IPS-15b (cell line): ENCODE data around the gene RNLS.

Experiments used
- H3K27me3 ChIP-seq: one replicate; pipeline ENCODE4 v1.6.1; 2013; ENCODE audit warnings: low read length; ENCODE audit not compliant: control insufficient read depth, insufficient read depth
- H3K36me3 ChIP-seq: one replicate; pipeline ENCODE4 v1.6.1; 2013; ENCODE audit warnings: low read length; ENCODE audit not compliant: control insufficient read depth, insufficient read depth
- H3K4me1 ChIP-seq: one replicate; pipeline ENCODE4 v1.6.1; 2013; ENCODE audit warnings: mild to moderate bottlenecking, low read length; ENCODE audit not compliant: control insufficient read depth, insufficient read depth
- H3K4me3 ChIP-seq: one replicate; pipeline ENCODE4 v1.5.1; 2013; ENCODE audit warnings: low read depth, low read length
- H3K9ac ChIP-seq: one replicate; pipeline ENCODE4 v1.6.1; 2013; ENCODE audit warnings: low read depth, mild to moderate bottlenecking, low read length
- H3K9me3 ChIP-seq: one replicate; pipeline ENCODE4 v1.6.1; 2013; ENCODE audit warnings: mild to moderate bottlenecking, low read length; ENCODE audit not compliant: control insufficient read depth, insufficient read depth

RNLS gene

GRCh38 chr10:88512599-88512998 lies 70.5 kb downstream of the RNLS start:
- Histone ChIP-seq H3K9me3 (no peaks in the 10 kb centered on the region), H3K36me3 (no peaks in the 10 kb centered on the region), H3K27me3 (no peaks in the 10 kb centered on the region)

DNA sequence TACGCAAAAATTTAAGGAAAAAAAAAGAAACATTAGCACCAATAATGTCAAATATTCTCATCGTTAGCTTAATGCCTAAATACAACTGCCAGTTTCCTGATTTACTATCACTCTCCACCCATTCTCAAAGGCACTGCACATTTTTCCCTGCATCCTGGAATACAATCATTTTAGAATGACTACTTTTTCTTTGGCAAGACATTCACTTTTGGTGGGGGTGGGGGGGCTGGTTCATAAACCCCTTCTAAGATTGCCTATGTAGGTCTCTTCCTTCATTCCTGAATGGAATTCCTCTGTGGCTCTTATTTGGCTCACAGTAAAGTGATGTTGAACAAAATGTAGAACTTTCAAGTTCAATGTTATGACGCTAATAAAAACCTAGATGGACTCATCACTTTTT lies 74.3 kb downstream of the RNLS start:
- H3K36me3 ChIP-seq = no peaks in the 10 kb centered on the region
- H3K27me3 ChIP-seq = no peaks in the 10 kb centered on the region
- no peak overlapping the region for H3K9ac ChIP-seq
- no peak overlapping the region for H3K4me3 ChIP-seq
- H3K4me1 ChIP-seq = peaks cover 3% of the 10 kb centered on the region
- no peaks in the 10 kb centered on the region for H3K9me3 ChIP-seq

More at GRCh38 chr10:88512599-88512998, 70.5 kb downstream of the RNLS start:
- no peak overlapping the region for H3K4me3 ChIP-seq
- H3K9ac ChIP-seq = no peak overlapping the region
- no peaks in the 10 kb centered on the region for H3K4me1 ChIP-seq

GRCh38 chr10:88507826-88508453 lies 75.2 kb downstream of the RNLS start:
- Histone ChIP-seq H3K9me3 (no peaks in the 10 kb centered on the region), H3K4me1 (peaks cover 3% of the 10 kb centered on the region), H3K4me3 (no peak overlapping the region), H3K9ac (no peak overlapping the region), H3K36me3 (no peaks in the 10 kb centered on the region), H3K27me3 (no peaks in the 10 kb centered on the region)

- Histone ChIP-seq H3K4me1 (peaks cover 3% of the 10 kb centered on the region), H3K27me3 (no peaks in the 10 kb centered on the region), H3K9me3 (no peaks in the 10 kb centered on the region), H3K4me3 (no peak overlapping the region), H3K36me3 (no peaks in the 10 kb centered on the region), H3K9ac (no peak overlapping the region)
These were observed 75.7 kb downstream of the RNLS start for GRCh38 chr10:88507404-88507803.

DNA sequence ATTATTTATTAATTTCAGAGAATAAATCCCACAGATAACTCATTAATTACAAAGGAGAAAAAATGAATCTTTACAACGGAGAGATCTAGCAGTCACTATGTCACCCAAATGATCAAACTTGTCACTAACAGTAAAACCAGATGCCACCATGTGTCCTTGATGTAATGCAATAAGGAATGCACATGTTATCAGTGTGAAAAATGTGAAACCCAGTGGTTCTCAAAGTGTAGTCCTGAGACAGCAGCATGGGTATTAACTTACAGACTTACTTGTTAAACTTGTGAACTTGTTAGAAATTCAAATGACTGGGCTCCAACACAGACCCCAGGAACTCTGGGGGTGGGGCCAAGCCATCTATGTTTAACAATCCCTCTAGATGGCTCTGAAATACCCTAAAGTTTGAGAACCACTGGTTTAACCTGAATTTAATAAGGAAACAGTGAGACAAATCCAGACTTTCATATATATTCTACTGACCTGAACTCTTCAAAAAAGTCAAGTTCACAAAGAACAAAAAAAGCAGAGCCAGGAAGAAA lies 77.4 kb downstream of the RNLS start:
- H3K27me3 ChIP-seq = no peaks in the 10 kb centered on the region
- H3K4me3 ChIP-seq = no peak overlapping the region
- H3K4me1 ChIP-seq = peaks cover 3% of the 10 kb centered on the region
- H3K9ac ChIP-seq = no peak overlapping the region
- no peaks in the 10 kb centered on the region for H3K9me3 ChIP-seq
- no peaks in the 10 kb centered on the region for H3K36me3 ChIP-seq

DNA sequence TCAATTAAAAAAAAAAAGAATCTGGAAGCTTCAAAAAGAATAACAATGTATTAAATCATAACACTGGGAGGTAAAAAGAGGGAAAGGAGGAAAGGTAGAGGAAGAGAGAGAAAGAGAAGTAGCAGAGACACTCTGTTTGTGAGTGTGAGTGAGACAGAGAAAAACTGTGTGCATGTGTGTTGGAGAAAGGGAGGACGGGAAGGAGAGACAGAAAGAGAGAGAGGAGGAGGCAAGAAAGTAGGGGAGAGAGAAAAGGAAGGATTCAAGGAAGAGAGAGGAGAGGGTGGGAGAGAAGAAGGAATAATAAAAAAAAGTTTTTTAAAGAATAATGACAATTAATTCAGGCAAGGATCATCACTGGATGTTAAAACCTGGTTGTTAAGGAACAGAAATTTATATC lies 77.9 kb downstream of the RNLS start:
- no peak overlapping the region for H3K4me3 ChIP-seq
- H3K27me3 ChIP-seq = no peaks in the 10 kb centered on the region
- no peaks in the 10 kb centered on the region for H3K9me3 ChIP-seq
- peaks cover 3% of the 10 kb centered on the region for H3K4me1 ChIP-seq
- H3K9ac ChIP-seq = no peak overlapping the region
- H3K36me3 ChIP-seq = no peaks in the 10 kb centered on the region

GRCh38 chr10:88500656-88501055 lies 82.5 kb downstream of the RNLS start:
- H3K4me3 ChIP-seq = no peak overlapping the region
- no peaks in the 10 kb centered on the region for H3K9me3 ChIP-seq
- H3K4me1 ChIP-seq = peaks cover 2% of the 10 kb centered on the region

DNA sequence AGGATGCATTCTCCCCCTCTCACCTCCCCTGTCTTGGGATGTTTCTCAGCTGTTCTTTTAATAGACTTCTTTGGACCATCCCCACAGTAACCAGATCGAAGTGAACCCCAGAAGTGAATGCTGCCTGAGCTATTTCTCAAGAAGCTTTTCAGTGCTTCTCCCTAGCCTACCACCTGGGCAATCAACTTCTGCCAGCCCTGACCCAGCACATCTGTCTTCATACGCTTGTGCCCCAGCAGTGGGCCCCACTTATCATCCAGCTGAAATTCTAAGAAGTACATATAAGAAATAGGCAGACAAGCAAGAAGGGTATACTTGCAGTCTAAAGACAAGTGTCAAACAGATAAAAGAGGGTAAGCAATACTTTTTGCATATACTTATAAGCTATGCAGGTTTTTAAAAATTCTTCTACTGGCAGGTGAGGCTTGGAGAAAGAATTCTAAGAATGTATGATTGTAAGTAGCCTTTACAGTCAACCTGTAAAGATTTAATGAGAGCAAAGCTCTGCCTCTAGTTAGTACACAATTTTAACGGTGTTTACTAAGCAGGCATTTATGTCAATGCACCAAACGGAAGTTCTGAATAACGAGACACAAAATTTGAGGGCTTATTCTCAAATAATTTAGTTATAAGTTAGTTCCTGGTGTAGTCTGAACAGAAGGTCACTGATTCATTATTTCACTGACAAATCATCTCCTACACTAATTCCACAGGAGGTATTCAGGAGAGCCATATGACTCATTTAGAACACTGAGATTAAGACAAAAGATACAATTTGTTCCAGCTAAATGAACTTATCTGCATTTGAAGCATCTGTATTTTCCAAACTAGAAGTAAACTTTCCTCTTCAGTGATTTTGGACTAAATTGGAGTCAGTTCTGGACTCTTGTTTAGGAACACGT lies 83.3 kb downstream of the RNLS start:
- H3K9me3 ChIP-seq = no peaks in the 10 kb centered on the region
- H3K27me3 ChIP-seq = no peaks in the 10 kb centered on the region
- H3K4me1 ChIP-seq = no peaks in the 10 kb centered on the region
- H3K36me3 ChIP-seq = no peaks in the 10 kb centered on the region
- no peak overlapping the region for H3K4me3 ChIP-seq
- H3K9ac ChIP-seq = no peak overlapping the region

More at GRCh38 chr10:88500656-88501055, 82.5 kb downstream of the RNLS start:
- Histone ChIP-seq H3K36me3 (no peaks in the 10 kb centered on the region), H3K27me3 (no peaks in the 10 kb centered on the region), H3K9ac (no peak overlapping the region)

DNA sequence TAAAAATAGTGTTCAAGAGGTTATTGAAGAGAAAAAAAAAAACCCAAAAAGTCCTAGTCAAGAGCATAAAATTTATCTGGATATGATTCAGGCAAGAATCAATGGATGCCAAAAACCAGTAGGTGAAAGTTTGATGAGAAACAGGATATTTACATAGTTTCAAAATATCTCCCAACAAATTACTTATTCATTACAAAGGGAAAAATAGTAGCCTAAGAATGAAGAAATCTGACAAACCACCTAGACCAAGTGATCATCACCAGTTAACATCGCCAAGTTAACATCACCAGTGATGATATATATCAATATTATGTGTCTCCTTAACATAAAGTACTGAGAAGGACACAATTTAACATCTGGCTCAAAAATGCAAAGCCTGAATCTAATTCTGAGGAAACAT lies 85.2 kb downstream of the RNLS start:
- Histone ChIP-seq H3K9me3 (no peaks in the 10 kb centered on the region), H3K4me3 (no peak overlapping the region), H3K4me1 (peaks cover 4% of the 10 kb centered on the region), H3K27me3 (no peaks in the 10 kb centered on the region), H3K36me3 (no peaks in the 10 kb centered on the region), H3K9ac (no peak overlapping the region)

GRCh38 chr10:88494537-88494936 lies 88.6 kb downstream of the RNLS start:
- Histone ChIP-seq H3K27me3 (no peaks in the 10 kb centered on the region), H3K36me3 (no peaks in the 10 kb centered on the region), H3K9ac (no peak overlapping the region), H3K4me3 (no peak overlapping the region), H3K4me1 (peaks cover 4% of the 10 kb centered on the region), H3K9me3 (no peaks in the 10 kb centered on the region)

GRCh38 chr10:88493691-88494483 lies 89.2 kb downstream of the RNLS start:
- no peak overlapping the region for H3K4me3 ChIP-seq
- peaks cover 4% of the 10 kb centered on the region for H3K4me1 ChIP-seq
- H3K9me3 ChIP-seq = no peaks in the 10 kb centered on the region
- no peak overlapping the region for H3K9ac ChIP-seq
- H3K36me3 ChIP-seq = no peaks in the 10 kb centered on the region
- H3K27me3 ChIP-seq = no peaks in the 10 kb centered on the region
